SJSA1 (cell line): ENCODE results near the gene CHAF1A. TPM values are rescaled to one million over a fixed set of nuclear protein-coding genes. Genes with fewer than 3 reads are reported as not detected.

ENCODE experiments used
- DNase-seq, 2 experiments: peaks; one replicate each; pipeline ENCODE4 v3.0.0-alpha.2; 2015 to 2020; ENCODE audit warnings: low spot score in 2 of 2, low read depth in 1 of 2
- H3K27ac ChIP-seq: fragments of 250-450 bp; sonication (Bioruptor Pico); 2 replicates; pipeline ENCODE4 v1.5.1; 2020; ENCODE audit warnings: mild to moderate bottlenecking, moderate library complexity
- H3K27me3 ChIP-seq: fragments of 250-450 bp; sonication (Bioruptor Pico); replicated peaks from 2 replicates; pipeline ENCODE4 v1.5.1; 2020; ENCODE audit warnings: mild to moderate bottlenecking, moderate library complexity
- H3K36me3 ChIP-seq: fragments of 250-450 bp; sonication (Bioruptor Pico); 2 replicates; pipeline ENCODE4 v1.5.1; 2020; ENCODE audit warnings: mild to moderate bottlenecking
- H3K4me1 ChIP-seq: fragments of 250-450 bp; sonication (Bioruptor Pico); replicated peaks from 2 replicates; pipeline ENCODE4 v1.6.1; 2021; ENCODE audit warnings: mild to moderate bottlenecking
- H3K4me3 ChIP-seq: fragments of 250-450 bp; sonication (Bioruptor Pico); 2 replicates; pipeline ENCODE4 v1.5.1; 2020; ENCODE audit warnings: mild to moderate bottlenecking
- H3K9me3 ChIP-seq: fragments of 250-450 bp; sonication (Bioruptor Pico); replicated peaks from 2 replicates; pipeline ENCODE4 v1.5.1; 2020; ENCODE audit warnings: mild to moderate bottlenecking
- total RNA-seq: library from RNA; depleted of rRNA; stranded (reverse); fragments of >200 nt; shearing (Covaris generic); gene quantifications from 2 replicates; pipeline ENCODE4 v1.2.3, GENCODE V29; 2014

CHAF1A gene
- total RNA-seq, 1 experiment from 2014 or later, result 36.4 TPM

GRCh38 chr19:4415352-4415751, 12.9 kb downstream of the CHAF1A start:
- Histone ChIP-seq H3K27ac (no peak overlapping the region), H3K4me3 (no peak overlapping the region)
- no peak for DNase-seq

GRCh38 chr19:4416268-4416667, 13.8 kb downstream of the CHAF1A start:
- Histone ChIP-seq H3K27ac (no peak overlapping the region), H3K4me3 (no peak overlapping the region), H3K9me3 (no peaks in the 10 kb centered on the region), H3K36me3 (peaks cover 88% of the 10 kb centered on the region), H3K4me1 (no peaks in the 10 kb centered on the region), H3K27me3 (no peaks in the 10 kb centered on the region)
- DNase-seq, result no peak

More at GRCh38 chr19:4415352-4415751, 12.9 kb downstream of the CHAF1A start:
- H3K36me3 ChIP-seq, result peaks cover 88% of the 10 kb centered on the region
- H3K27me3 ChIP-seq, result no peaks in the 10 kb centered on the region
- no peaks in the 10 kb centered on the region for H3K9me3 ChIP-seq
- H3K4me1 ChIP-seq, result no peaks in the 10 kb centered on the region

GRCh38 chr19:4423416-4424126, 21.1 kb downstream of the CHAF1A start:
- H3K36me3 ChIP-seq, result peaks cover 83% of the 10 kb centered on the region
- H3K27ac ChIP-seq, result no peak overlapping the region
- peaks cover 20% of the 10 kb centered on the region for H3K4me1 ChIP-seq
- DNase-seq, result no peak
- no peaks in the 10 kb centered on the region for H3K9me3 ChIP-seq
- H3K4me3 ChIP-seq, result no peak overlapping the region
- no peaks in the 10 kb centered on the region for H3K27me3 ChIP-seq

- H3K27me3 ChIP-seq, result no peaks in the 10 kb centered on the region
- H3K36me3 ChIP-seq, result peaks cover 85% of the 10 kb centered on the region
- peak; percentile 81 to 91 for DNase-seq
- peak overlapping the region; percentile 77 for H3K27ac ChIP-seq
- H3K4me3 ChIP-seq, result no peak overlapping the region
- H3K4me1 ChIP-seq, result peaks cover 20% of the 10 kb centered on the region
- no peaks in the 10 kb centered on the region for H3K9me3 ChIP-seq
Measured at GRCh38 chr19:4425537-4425936, 23.1 kb downstream of the CHAF1A start.

- Histone ChIP-seq H3K4me1 (peaks cover 20% of the 10 kb centered on the region), H3K9me3 (no peaks in the 10 kb centered on the region), H3K27ac (no peak overlapping the region), H3K27me3 (no peaks in the 10 kb centered on the region), H3K36me3 (peaks cover 85% of the 10 kb centered on the region), H3K4me3 (no peak overlapping the region)
- DNase-seq, result no peak
Measured at GRCh38 chr19:4428326-4428975, 26.0 kb downstream of the CHAF1A start.

GRCh38 chr19:4429256-4429655, 26.8 kb downstream of the CHAF1A start:
- Histone ChIP-seq H3K36me3 (peaks cover 85% of the 10 kb centered on the region), H3K4me1 (peaks cover 20% of the 10 kb centered on the region), H3K9me3 (no peaks in the 10 kb centered on the region), H3K27me3 (no peaks in the 10 kb centered on the region), H3K27ac (no peak overlapping the region), H3K4me3 (no peak overlapping the region)
- DNase-seq, result no peak

- Histone ChIP-seq H3K4me1 (peaks cover 20% of the 10 kb centered on the region), H3K27me3 (no peaks in the 10 kb centered on the region), H3K9me3 (no peaks in the 10 kb centered on the region), H3K36me3 (peaks cover 85% of the 10 kb centered on the region), H3K27ac (no peak overlapping the region), H3K4me3 (no peak overlapping the region)
- no peak for DNase-seq
Measured at GRCh38 chr19:4429771-4430171, 27.3 kb downstream of the CHAF1A start.

GRCh38 chr19:4430760-4431159, 28.3 kb downstream of the CHAF1A start:
- no peak for DNase-seq
- no peaks in the 10 kb centered on the region for H3K27me3 ChIP-seq
- H3K4me1 ChIP-seq, result peaks cover 10% of the 10 kb centered on the region
- peaks cover 87% of the 10 kb centered on the region for H3K36me3 ChIP-seq
- H3K9me3 ChIP-seq, result no peaks in the 10 kb centered on the region
- H3K4me3 ChIP-seq, result no peak overlapping the region
- H3K27ac ChIP-seq, result no peak overlapping the region

GRCh38 chr19:4431296-4431695, 28.9 kb downstream of the CHAF1A start:
- H3K27me3 ChIP-seq, result no peaks in the 10 kb centered on the region
- no peak for DNase-seq
- H3K9me3 ChIP-seq, result no peaks in the 10 kb centered on the region
- H3K4me3 ChIP-seq, result no peak overlapping the region
- H3K36me3 ChIP-seq, result peaks cover 90% of the 10 kb centered on the region
- H3K4me1 ChIP-seq, result peaks cover 4% of the 10 kb centered on the region
- H3K27ac ChIP-seq, result no peak overlapping the region

- Histone ChIP-seq H3K27ac (no peak overlapping the region), H3K36me3 (peaks cover 92% of the 10 kb centered on the region), H3K27me3 (no peaks in the 10 kb centered on the region), H3K9me3 (no peaks in the 10 kb centered on the region), H3K4me1 (no peaks in the 10 kb centered on the region), H3K4me3 (no peak overlapping the region)
- no peak for DNase-seq
Measured at GRCh38 chr19:4431808-4432674, 29.6 kb downstream of the CHAF1A start.

- Histone ChIP-seq H3K4me1 (no peaks in the 10 kb centered on the region), H3K27ac (no peak overlapping the region), H3K4me3 (no peak overlapping the region), H3K27me3 (no peaks in the 10 kb centered on the region), H3K36me3 (peaks cover 91% of the 10 kb centered on the region), H3K9me3 (no peaks in the 10 kb centered on the region)
- no peak for DNase-seq
Measured at GRCh38 chr19:4432918-4433506, 30.6 kb downstream of the CHAF1A start.

- Histone ChIP-seq H3K9me3 (no peaks in the 10 kb centered on the region), H3K36me3 (peaks cover 89% of the 10 kb centered on the region), H3K27ac (no peak overlapping the region), H3K4me1 (no peaks in the 10 kb centered on the region), H3K27me3 (no peaks in the 10 kb centered on the region), H3K4me3 (no peak overlapping the region)
- no peak for DNase-seq
Measured at GRCh38 chr19:4434391-4434790, 32.0 kb downstream of the CHAF1A start.

GRCh38 chr19:4436231-4436630, 33.8 kb downstream of the CHAF1A start:
- Histone ChIP-seq H3K9me3 (no peaks in the 10 kb centered on the region), H3K4me1 (no peaks in the 10 kb centered on the region)

More at GRCh38 chr19:4436231-4436630, 33.8 kb downstream of the CHAF1A start:
- no peak overlapping the region for H3K4me3 ChIP-seq
- DNase-seq, result no peak
- H3K27ac ChIP-seq, result no peak overlapping the region
- peaks cover 88% of the 10 kb centered on the region for H3K36me3 ChIP-seq
- H3K27me3 ChIP-seq, result no peaks in the 10 kb centered on the region
